Esophagus squamous epithelium (tissue), 4 donors: ENCODE data around the gene RBFOX2.

Experiments
- POLR2A ChIP-seq, 4 donors: fragments of 450-650 bp; IDR thresholded peaks; one replicate each; pipeline ENCODE4 v1.6.1; 2017; ENCODE audit warnings: antibody characterized with exemption in 4 of 4, mild to moderate bottlenecking in 4 of 4, moderate library complexity in 3 of 4
- TF ChIP-seq, protein P1 (sequence below), 6 experiments: fragments of 450-650 bp in 4 of 6; fragments of 200-600 bp in 2 of 6; sonication (generic) in 2 of 6; IDR thresholded peaks; one replicate each; pipeline ENCODE4 v1.5.1; 2016 to 2019; ENCODE audit warnings: antibody characterized with exemption in 6 of 6, mild to moderate bottlenecking in 4 of 6, moderate library complexity in 4 of 6

DNA sequence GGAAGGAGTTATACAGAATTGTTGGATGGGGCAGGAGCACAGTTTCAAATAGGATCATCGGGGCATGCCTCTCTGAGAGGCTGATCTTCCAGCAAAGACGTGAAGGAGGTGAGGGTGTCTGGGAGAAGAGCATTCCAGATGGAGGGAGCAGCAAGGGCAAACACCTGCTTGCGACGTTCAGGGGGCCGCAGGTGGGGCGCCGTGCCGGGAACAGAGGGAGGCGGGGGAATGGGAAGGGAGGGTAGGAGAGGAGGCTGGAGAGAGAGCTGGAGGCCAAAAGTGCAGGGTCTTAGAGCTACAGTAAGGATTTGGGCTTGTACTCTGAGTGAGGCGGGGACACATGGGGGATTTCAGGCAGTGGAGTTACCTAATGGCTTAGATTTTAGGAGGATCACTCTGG, 297.3 kb downstream of the RBFOX2 start:
- TF ChIP-seq, protein P1, sequence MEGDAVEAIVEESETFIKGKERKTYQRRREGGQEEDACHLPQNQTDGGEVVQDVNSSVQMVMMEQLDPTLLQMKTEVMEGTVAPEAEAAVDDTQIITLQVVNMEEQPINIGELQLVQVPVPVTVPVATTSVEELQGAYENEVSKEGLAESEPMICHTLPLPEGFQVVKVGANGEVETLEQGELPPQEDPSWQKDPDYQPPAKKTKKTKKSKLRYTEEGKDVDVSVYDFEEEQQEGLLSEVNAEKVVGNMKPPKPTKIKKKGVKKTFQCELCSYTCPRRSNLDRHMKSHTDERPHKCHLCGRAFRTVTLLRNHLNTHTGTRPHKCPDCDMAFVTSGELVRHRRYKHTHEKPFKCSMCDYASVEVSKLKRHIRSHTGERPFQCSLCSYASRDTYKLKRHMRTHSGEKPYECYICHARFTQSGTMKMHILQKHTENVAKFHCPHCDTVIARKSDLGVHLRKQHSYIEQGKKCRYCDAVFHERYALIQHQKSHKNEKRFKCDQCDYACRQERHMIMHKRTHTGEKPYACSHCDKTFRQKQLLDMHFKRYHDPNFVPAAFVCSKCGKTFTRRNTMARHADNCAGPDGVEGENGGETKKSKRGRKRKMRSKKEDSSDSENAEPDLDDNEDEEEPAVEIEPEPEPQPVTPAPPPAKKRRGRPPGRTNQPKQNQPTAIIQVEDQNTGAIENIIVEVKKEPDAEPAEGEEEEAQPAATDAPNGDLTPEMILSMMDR (IDR thresholded peaks at IDR 0.05), result no peak
- TF ChIP-seq POLR2A (IDR thresholded peaks at IDR 0.05), result no peak
